ENCODE results near the gene LHFPL2.

The LHFPL2 gene

DNA sequence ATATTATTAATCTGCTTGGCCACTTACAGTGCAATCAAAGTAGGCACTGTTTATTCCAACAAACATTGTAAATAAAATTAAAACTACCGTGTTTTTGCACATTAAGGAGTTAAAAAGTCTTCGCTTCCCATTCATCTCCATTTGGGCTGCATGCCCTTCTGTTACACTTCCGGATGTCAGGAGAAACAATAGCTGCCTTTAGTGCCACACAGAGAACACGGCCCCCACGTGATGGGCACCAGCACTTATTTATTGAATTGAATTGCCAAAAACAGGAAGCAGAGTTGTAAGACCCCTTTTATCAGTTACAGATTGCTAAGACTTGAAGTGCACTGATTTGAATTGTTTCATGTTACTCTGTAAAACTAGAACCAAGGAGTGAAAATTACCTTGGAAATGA lies 80.4 kb downstream of the LHFPL2 start:
- H3K4me1 Mint-ChIP-seq (ENCODE audit: low read depth in 2 of 2), result no peaks in the 10 kb centered on the region
- H3K36me3 Mint-ChIP-seq (ENCODE audit: insufficient read depth), result peaks cover 2% of the 10 kb centered on the region
- peaks cover 33 to 37% of the 10 kb centered on the region in 2 donors for H3K27me3 Mint-ChIP-seq
- H3K9me3 Mint-ChIP-seq, result peaks cover 0 to 1% of the 10 kb centered on the region in 2 donors
- no peak overlapping the region for H3K27ac Mint-ChIP-seq
- ATAC-seq (replicated peaks), result no peak
- no peak overlapping the region for H3K4me3 Mint-ChIP-seq
- no peak for DNase-seq

DNA sequence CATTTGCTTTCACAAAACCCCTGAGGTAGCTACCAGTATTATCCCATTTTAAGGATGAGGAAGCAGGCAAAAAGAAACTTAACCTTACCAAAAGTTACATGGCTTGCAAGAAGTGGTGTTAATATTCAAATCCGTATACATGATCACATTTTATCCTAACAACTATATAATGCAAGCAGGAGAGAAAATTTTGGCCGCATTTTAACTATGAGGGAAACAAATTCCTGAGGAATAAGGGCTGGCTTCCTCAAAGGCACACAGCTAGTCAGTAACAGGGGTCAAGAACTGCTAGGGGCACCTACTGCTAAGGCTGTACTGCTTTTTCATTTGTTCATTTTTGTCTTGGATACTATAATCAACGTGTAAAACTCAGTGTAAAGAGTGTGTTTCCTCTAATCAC lies 81.0 kb downstream of the LHFPL2 start:
- DNase-seq (no peak), ATAC-seq (replicated peaks) (no peak)
- H3K27me3 Mint-ChIP-seq, result peaks cover 31 to 37% of the 10 kb centered on the region in 2 donors
- H3K36me3 Mint-ChIP-seq (ENCODE audit: insufficient read depth), result peaks cover 2% of the 10 kb centered on the region
- H3K27ac Mint-ChIP-seq, result no peak overlapping the region
- no peaks in the 10 kb centered on the region for H3K4me1 Mint-ChIP-seq (ENCODE audit: low read depth in 2 of 2)
- peaks cover 0 to 1% of the 10 kb centered on the region in 2 donors for H3K9me3 Mint-ChIP-seq
- no peak overlapping the region for H3K4me3 Mint-ChIP-seq

DNA sequence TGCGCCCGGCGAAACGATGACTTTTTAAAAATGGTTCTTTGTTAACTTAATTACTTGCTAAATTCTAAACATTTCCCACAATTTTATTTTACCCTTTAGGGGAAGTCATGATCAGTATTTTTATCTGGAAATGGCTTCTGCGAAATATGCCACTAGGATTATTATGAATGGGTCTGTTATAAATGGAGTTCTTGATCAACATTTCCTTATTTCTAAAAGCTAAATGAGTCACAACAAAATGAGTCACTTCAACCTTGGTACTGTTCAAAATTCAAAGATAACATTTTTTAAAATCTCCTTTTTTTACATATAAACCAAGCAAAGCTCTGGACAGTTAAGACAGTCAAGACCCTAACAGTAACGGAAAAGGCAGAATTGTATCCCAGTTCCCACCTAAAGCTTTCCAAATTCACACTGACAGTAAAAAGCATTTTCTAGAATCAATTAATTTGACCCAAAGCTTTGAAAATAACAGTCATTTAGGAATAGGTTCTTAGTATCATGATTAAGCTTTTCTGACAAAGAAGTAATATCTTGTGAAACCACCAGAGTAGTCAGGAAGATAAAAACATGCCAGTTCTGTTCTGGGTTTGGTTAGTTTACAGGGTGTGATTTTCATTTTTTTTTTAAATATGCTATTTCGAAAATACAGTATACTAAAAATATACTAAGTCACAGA lies 81.7 kb downstream of the LHFPL2 start:
- DNase-seq, result no peak
- Mint-ChIP-seq H3K36me3 (ENCODE audit: insufficient read depth) (peaks cover 2% of the 10 kb centered on the region), H3K27me3 (peaks cover 35 to 41% of the 10 kb centered on the region in 2 donors), H3K4me1 (ENCODE audit: low read depth in 2 of 2) (no peaks in the 10 kb centered on the region), H3K4me3 (no peak overlapping the region), H3K27ac (no peak overlapping the region), H3K9me3 (peaks cover 0 to 1% of the 10 kb centered on the region in 2 donors)
- no peak for ATAC-seq (replicated peaks)

DNA sequence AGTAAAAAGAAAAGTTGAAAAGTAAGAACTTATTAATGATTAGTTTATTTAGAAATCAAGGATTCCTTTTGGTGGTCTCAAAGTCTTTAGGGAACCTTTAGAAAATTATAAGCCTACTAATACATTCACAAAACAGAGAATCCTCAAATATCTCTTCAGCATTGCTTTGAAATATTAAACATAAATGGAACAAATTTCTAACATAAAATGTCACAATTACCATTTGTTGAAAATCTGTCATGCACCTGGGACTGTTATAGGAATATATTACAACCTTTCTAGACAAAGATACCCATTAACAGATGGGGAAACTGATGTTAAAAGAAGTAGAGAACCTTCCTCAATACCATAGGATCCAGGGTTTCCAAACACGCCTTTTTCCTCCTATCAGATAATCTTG lies 83.2 kb downstream of the LHFPL2 start:
- Mint-ChIP-seq H3K27me3 (peaks cover 34 to 36% of the 10 kb centered on the region in 2 donors), H3K4me1 (ENCODE audit: low read depth in 2 of 2) (no peaks in the 10 kb centered on the region), H3K27ac (no peak overlapping the region), H3K36me3 (ENCODE audit: insufficient read depth) (no peaks in the 10 kb centered on the region), H3K4me3 (no peak overlapping the region), H3K9me3 (peaks cover 0 to 1% of the 10 kb centered on the region in 2 donors)
- DNase-seq, result no peak
- no peak for ATAC-seq (replicated peaks)

DNA sequence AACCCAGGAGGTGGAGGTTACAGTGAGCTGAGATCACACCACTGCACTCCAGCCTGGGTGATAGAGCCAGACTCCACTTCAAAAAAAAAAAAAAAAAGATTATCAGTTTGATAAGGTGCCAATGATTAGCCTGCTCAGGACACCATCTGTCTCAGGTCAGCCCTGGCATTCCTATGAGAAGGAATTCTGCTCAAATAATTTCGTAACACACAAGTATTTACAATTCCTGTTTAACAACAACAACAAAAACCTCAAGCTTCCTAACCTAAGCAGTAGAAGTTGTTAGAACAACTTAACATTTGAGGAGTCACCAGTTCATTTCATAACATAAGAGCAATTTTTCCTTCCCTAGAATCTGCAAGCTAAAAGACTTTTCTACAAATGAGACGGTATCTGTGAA lies 85.0 kb downstream of the LHFPL2 start:
- Mint-ChIP-seq H3K9me3 (peaks cover 0 to 1% of the 10 kb centered on the region in 2 donors), H3K27ac (no peak overlapping the region), H3K4me3 (no peak overlapping the region), H3K36me3 (ENCODE audit: insufficient read depth) (no peaks in the 10 kb centered on the region), H3K27me3 (peaks cover 40 to 52% of the 10 kb centered on the region in 2 donors), H3K4me1 (ENCODE audit: low read depth in 2 of 2) (no peaks in the 10 kb centered on the region)
- DNase-seq, result no peak
- no peak for ATAC-seq (replicated peaks)

DNA sequence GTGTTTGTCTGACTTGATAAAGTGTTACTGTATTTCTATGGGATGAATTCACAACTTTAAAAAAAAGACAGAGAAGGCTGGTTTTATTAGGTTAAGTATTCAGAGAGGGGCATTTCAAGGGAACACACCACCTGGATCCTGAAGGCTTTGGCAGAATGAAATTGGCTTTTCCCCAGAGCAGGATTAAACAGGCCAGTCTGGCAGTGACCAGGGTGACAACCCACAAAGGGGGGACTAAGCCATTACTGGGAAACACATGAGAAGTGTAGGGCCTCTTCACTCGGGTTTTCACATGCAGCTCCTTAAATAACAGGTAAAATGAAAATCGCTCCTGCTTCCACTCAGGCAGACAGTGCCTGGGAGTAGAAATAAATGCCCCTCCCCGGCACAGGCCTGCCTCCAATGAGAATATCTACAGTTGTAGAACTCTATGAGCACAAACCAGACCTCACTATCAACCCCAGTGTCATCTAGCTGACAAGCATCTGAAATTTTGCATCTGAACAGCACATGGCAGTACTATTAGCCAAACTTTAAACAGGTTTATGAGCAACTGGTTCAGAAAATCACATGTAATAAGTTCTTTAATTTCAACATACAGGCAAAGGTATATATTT lies 85.8 kb downstream of the LHFPL2 start:
- H3K4me1 Mint-ChIP-seq (ENCODE audit: low read depth in 2 of 2), result no peaks in the 10 kb centered on the region
- peaks cover 0 to 1% of the 10 kb centered on the region in 2 donors for H3K9me3 Mint-ChIP-seq
- H3K27ac Mint-ChIP-seq, result no peak overlapping the region
- peaks cover 35 to 54% of the 10 kb centered on the region in 2 donors for H3K27me3 Mint-ChIP-seq
- ATAC-seq (replicated peaks) (no peak), DNase-seq (no peak)
- no peaks in the 10 kb centered on the region for H3K36me3 Mint-ChIP-seq (ENCODE audit: insufficient read depth)
- H3K4me3 Mint-ChIP-seq, result no peak overlapping the region

DNA sequence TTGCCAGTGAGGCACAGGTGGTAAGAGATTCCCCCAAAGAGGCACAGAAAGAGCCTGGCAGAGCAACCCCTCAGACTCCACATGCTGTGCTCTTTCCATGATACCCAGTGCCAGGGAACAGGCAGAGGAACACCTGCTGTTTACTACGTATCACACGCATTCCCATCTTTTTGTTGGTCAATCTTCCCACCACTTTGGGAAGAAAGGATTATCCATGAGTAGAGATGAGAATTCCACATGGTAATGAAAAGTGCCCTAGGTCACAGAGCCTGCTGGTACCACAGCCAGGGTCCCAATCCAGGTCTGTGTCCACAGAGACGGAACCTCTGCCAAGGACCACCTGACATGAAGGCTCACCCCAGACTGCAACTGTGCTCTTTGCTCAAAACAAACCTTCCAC lies 86.6 kb downstream of the LHFPL2 start:
- no peak for DNase-seq
- no peak for ATAC-seq (replicated peaks)
- Mint-ChIP-seq H3K27me3 (peaks cover 35 to 54% of the 10 kb centered on the region in 2 donors), H3K4me1 (ENCODE audit: low read depth in 2 of 2) (no peaks in the 10 kb centered on the region), H3K9me3 (peaks cover 0 to 1% of the 10 kb centered on the region in 2 donors), H3K27ac (no peak overlapping the region), H3K36me3 (ENCODE audit: insufficient read depth) (no peaks in the 10 kb centered on the region), H3K4me3 (no peak overlapping the region)

DNA sequence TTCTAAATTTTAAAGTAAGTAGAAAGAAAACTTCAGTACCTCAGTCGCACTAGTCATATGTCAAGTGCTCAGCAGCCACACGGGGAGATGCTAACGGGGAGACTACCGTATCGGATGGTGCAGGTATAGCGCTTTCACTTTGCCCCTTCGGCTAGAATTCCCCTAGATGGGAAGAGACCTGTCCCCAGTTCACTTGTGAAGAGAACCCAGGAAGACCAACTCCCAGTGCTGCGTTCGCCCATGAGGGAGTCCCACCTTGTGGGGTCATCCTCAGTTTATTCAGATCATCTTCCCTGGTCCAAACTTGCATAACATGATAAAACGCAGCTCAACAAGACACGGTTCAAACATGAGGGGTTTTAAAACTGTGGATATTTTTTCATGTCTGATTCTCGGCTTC lies 87.3 kb downstream of the LHFPL2 start:
- peaks cover 0 to 1% of the 10 kb centered on the region in 2 donors for H3K9me3 Mint-ChIP-seq
- peaks cover 35 to 54% of the 10 kb centered on the region in 2 donors for H3K27me3 Mint-ChIP-seq
- H3K36me3 Mint-ChIP-seq (ENCODE audit: insufficient read depth), result no peaks in the 10 kb centered on the region
- no peak for ATAC-seq (replicated peaks)
- no peak overlapping the region for H3K27ac Mint-ChIP-seq
- no peaks in the 10 kb centered on the region for H3K4me1 Mint-ChIP-seq (ENCODE audit: low read depth in 2 of 2)
- DNase-seq, result no peak
- no peak overlapping the region for H3K4me3 Mint-ChIP-seq

DNA sequence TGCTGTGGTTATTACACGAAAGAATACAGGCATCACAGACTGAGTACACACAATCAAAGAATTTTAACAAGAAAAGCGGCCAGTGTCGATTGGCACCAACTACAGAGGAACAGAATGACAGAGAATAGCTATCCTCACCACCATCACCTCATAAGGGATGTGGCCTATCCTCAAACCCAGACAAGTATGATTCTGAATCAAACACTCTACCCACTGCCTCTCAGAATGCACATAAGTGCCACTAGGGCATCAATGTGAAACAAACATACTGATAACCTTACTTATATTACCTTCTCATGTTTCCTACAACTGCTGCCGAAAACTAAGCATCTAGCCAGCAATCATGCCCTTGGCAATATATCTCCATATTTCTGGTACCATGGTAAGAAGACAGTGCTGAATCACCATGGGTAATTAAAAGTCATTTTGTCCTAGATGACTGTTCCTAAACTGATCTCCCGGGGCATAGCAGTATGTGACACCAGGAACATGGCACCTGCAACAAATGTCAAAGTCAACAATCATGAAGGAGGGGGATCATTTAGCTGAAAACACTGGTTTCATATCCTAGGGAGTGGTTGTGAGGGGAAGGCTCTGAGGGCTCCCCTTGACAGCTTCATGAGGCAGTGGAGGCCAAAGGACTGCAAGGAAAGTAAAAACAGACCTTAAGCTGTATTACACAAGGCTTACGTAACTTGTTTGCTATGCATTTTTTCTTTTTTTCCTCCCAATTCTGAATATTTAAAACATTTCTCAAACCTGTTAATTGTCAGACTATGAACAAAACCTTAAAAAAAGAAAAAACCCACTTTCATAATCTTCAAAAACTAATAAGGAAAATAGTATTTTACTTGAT lies 88.3 kb downstream of the LHFPL2 start:
- Mint-ChIP-seq H3K27me3 (peaks cover 33 to 60% of the 10 kb centered on the region in 2 donors), H3K36me3 (ENCODE audit: insufficient read depth) (no peaks in the 10 kb centered on the region), H3K9me3 (no peaks in the 10 kb centered on the region), H3K4me1 (ENCODE audit: low read depth in 2 of 2) (no peaks in the 10 kb centered on the region), H3K4me3 (no peak overlapping the region), H3K27ac (no peak overlapping the region)
- DNase-seq (no peak), ATAC-seq (replicated peaks) (no peak)

DNA sequence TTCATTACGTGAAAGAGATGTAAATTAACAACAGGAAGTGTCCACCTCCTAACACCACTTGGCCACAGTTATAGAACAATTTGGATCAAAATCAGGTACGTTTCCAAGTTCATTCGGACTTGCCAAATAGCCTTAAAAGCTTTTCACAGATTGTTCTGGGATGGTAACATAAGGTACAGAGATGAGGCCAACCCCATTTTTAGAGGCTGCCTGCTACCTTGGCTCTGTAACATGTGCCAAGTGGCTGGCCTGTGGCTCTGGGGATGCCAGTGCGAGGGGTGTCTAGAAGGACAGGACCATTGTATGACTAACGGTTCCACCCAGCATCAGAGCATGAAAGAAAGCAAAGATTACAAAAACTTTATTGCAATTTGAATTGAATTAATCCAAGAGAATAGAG lies 91.0 kb downstream of the LHFPL2 start:
- ATAC-seq (replicated peaks) (no peak), DNase-seq (no peak)
- Mint-ChIP-seq H3K36me3 (ENCODE audit: insufficient read depth) (no peaks in the 10 kb centered on the region), H3K9me3 (no peaks in the 10 kb centered on the region), H3K4me3 (no peak overlapping the region), H3K27me3 (peaks cover 47 to 67% of the 10 kb centered on the region in 2 donors), H3K4me1 (ENCODE audit: low read depth in 2 of 2) (peaks cover 5 to 6% of the 10 kb centered on the region in 2 donors), H3K27ac (no peak overlapping the region)

DNA sequence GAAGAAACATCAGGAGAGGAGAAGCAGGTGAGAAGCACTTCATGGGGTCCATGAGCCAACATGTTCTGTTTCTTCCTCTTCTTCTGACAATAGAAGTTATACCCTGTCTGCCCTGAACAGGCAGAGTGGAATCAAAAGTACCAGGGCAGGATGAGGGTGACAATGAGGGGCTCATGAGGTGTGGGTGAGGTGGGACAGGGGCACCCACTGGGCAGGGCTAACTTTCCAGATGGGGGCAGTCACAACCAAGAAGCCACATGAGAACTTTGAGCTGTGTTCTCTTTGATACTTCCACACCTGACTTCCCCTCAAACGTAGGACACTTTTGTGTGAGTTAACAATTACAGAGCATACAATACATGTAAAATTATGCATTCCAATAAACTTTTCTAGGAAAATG lies 92.7 kb downstream of the LHFPL2 start:
- ATAC-seq (replicated peaks), result no peak

DNA sequence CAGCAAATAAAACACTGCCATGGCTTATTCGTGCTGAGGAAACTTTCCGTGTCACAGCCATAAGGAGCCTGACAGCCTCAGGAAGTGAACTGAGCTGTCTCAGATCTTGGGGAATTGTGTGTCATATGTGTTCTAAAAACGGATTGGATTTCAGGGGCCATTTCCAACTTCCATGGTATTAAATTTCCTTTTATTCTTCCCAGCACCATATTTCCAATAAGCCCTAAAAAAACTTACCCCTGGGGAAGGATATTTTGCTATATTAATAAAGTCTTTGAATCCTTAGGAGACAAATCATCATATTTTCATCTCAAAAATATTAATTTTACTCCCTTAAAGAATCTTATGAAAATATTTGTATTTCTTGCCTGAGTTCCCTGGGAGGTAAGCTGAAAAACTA lies 93.9 kb downstream of the LHFPL2 start:
- no peak overlapping the region for H3K27ac Mint-ChIP-seq
- peaks cover 5 to 6% of the 10 kb centered on the region in 2 donors for H3K4me1 Mint-ChIP-seq (ENCODE audit: low read depth in 2 of 2)

More for the DNA sequence above, 92.7 kb downstream of the LHFPL2 start:
- no peaks in the 10 kb centered on the region for H3K36me3 Mint-ChIP-seq (ENCODE audit: insufficient read depth)
- peaks cover 34 to 50% of the 10 kb centered on the region in 2 donors for H3K27me3 Mint-ChIP-seq
- no peak overlapping the region for H3K27ac Mint-ChIP-seq
- no peaks in the 10 kb centered on the region for H3K9me3 Mint-ChIP-seq
- no peak for DNase-seq
- H3K4me3 Mint-ChIP-seq, result no peak overlapping the region
- H3K4me1 Mint-ChIP-seq (ENCODE audit: low read depth in 2 of 2), result peaks cover 5 to 6% of the 10 kb centered on the region in 2 donors

DNA sequence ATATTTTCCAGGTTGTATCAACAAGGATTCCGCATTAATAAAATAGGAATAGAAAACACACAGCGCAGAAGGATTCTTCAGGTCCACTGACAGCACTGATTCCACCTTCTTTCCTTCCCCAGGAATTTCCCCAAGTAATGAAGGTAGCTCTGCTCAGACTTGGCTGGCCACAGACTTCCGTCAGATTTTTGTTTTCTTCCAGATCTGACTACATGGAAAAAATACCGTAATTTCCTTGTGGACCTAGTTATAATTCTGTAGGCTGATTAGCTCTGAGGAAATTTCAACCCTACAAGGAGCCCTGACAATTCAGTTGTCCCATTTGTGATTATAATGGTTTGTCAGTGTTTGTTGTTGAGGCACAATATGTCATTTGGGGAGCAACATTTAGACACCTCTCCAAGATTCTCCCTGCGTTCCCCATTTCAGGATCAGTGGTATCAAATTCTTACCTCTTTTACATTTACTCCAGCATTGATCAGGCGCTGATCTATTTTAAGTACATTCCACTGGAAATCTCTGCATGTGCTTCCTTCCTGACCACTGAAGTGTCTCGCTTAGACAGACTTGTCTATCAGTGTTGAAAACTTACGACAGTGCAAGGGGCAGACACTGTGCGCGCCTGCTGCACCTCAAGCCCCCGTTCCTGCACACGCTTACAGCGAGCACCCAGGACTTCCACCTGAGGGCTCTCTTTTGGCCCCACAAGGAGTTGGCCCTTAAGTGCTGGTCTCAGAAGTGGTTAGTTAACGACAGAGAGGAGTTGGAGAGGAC lies 94.8 kb downstream of the LHFPL2 start:
- H3K36me3 Mint-ChIP-seq (ENCODE audit: insufficient read depth), result no peaks in the 10 kb centered on the region
- no peak overlapping the region for H3K27ac Mint-ChIP-seq

More for the DNA sequence above, 93.9 kb downstream of the LHFPL2 start:
- no peaks in the 10 kb centered on the region for H3K9me3 Mint-ChIP-seq
- H3K4me3 Mint-ChIP-seq, result no peak overlapping the region
- H3K27me3 Mint-ChIP-seq, result peaks cover 25 to 39% of the 10 kb centered on the region in 2 donors
- no peak for ATAC-seq (replicated peaks)
- H3K36me3 Mint-ChIP-seq (ENCODE audit: insufficient read depth), result no peaks in the 10 kb centered on the region
- no peak for DNase-seq

More for the DNA sequence above, 94.8 kb downstream of the LHFPL2 start:
- Mint-ChIP-seq H3K9me3 (no peaks in the 10 kb centered on the region), H3K4me3 (no peak overlapping the region), H3K27me3 (peaks cover 18 to 30% of the 10 kb centered on the region in 2 donors), H3K4me1 (ENCODE audit: low read depth in 2 of 2) (peaks cover 5 to 6% of the 10 kb centered on the region in 2 donors)
- DNase-seq (no peak), ATAC-seq (replicated peaks) (no peak)
